Stimulated activated CD8-positive, alpha-beta memory T cell treated with anti-CD3 and anti-CD28 coated beads, Interleukin-2, amount 100 ng/mL, for 1 hour (primary cell): Measurements from ENCODE around the gene FOXP1.
A peak's percentile ranks its signal among the peaks of the same experiment; 100 is the strongest.

ENCODE experiments used
- DNase-seq, 2 donors: peaks; one replicate each; pipeline ENCODE4 v3.0.0-alpha.2; 2020; ENCODE audit warnings: low read depth in 2 of 2

FOXP1 gene

DNA sequence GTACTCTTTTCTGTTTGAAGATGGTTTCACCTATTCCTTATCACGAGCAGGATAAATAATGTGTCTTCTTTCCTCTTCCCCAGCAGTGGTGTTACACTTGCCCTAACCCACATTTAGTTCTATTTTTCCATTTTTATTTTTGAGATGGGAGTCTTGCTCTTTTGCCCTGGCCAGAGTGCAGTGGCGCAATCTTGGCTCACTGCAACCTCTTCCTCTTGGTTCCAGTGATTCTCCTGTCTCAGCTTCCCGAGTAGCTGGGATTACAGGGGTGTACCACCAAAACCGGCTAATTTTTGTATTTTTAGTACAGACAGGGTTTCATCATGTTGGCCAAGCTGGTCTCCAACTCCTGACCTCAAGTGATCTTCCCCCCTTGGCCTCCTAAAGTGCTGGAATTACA lies 372.4 kb downstream of the FOXP1 start:
- no peak for DNase-seq

DNA sequence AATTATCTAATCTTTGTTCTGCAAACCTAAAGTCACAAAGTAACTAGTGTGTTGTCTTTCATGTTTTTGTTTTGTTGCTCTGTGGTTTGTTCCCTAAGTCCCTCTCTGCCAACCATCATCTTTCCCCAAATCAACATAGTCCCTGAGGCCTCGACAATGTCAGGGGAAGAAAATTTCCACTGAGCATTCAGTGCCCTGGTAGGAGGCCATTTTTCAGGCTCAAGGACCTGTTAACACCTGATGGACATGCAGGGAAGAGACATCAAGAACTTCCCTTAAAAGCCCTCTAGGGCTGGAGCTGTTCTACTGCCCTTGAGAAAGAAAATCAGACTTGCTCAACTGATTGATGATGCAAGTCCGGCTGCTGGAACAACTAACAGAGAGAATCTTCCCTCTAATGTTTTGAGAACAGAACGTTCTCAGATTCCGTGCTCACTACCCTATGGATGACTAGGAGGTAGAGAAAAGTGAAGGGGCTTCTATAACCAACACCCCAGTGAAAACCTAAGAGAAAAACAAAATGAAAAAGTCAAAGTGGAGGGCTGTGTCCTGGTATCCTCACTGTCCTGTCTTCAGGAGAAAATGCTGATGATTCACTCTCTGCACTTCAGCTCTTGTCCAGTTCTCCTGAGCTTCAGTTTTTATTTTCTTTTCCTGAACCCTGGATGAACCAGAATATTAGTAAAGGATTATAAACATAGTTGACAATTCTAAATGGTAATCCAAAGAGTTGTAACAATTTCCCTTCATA lies 373.1 kb downstream of the FOXP1 start:
- no peak for DNase-seq

DNA sequence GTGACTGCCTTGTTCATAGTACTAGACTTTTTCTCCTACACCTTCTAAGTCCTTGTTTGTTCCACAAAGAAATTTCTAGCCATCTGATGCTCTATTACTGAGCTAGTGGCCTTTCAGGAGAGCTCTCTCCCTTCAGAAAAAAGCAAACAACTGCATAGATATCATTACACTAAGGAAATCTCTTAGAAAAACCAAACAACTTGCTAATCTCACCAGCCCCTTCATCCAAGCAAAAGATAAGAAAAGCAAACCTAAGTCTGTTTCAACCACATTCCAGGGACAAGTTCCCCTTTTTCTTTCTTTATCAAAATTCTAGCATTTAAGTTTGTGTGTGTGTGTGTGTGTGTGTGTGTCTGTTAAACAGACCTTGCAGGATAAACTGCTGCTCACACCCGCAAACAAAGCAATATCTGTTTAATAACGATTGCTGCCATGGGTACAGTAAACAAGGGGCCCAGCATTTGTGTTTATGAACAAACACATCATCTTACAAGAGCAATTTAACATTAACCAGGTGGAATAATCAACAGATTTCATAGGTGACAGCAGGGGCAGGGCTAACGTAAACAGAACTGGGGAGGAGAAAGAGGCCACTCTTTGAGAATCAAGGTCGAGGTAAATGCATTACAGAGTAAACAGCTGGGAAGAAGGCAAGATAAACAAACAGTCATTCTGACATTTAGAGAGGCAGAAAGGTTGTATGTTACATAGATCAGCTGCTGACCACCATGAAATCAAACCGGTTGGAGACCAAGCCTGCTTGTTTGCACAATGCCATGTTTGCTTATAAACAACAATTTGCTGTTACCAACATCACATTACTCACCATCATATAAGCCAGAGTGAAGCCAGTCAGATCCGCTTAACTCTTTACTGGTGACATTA lies 375.1 kb downstream of the FOXP1 start:
- no peak for DNase-seq

- DNase-seq = no peak
Measured at GRCh38 chr3:71207632-71208031, 375.9 kb downstream of the FOXP1 start.

GRCh38 chr3:71206305-71207165 lies 377.0 kb downstream of the FOXP1 start:
- no peak for DNase-seq

DNA sequence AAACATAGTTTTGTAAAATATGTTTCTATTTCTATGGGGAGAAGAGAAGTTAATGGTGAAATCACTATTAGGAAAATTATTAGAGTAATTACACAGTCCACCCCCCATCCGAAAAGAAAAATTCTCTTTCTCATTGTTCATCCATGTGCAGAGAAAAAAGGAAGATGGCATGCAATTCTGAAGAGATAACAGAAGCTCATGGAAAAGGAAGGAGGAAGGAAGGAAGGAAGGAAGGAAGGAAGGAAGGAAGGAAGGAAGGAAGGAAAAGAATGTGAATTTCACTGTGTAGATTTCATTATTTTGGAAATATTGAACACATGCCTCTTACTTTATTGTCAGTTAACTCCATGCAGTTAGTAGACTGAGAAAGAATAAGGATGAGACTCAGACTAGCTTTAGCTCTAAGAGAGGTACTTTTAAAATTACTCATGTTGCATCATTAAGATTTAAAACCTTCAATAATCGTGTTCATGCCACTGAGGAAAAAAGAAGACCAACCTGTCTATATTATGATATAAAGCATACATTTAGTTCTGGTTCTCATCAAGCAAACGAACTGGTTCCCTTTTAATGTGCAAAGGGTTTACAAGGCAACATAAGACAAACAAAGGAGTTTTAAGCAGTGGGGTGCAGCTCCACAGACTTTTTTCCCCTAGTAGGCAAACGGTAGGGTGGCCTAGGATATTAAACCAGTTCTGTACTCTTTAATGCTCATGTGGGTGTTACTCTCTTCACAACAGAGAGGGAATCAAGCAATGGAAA lies 379.6 kb downstream of the FOXP1 start:
- DNase-seq = no peak

- DNase-seq = no peak
Measured at GRCh38 chr3:71202848-71203533, 380.5 kb downstream of the FOXP1 start.

DNA sequence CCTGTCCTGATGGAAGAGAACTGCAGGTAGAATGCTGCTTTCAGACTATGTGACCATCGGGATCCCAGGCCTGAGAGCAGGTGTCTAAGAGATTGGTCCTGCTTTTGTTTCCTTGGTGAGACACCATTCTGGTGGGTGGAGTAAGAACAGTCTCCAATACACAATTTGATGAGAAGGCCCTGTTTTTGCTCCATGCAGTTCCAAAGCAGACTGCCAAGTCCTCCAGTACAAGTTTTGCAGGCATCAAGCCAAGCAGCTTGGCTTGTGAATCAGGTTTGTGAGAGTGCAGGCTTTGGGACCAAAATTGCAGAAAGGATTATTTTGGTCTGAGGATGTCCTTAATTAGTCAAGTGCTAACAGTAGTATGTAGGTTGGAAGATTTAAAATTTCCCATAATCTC lies 381.6 kb downstream of the FOXP1 start:
- no peak for DNase-seq

- DNase-seq = no peak
Measured at GRCh38 chr3:71197841-71198565, 385.5 kb downstream of the FOXP1 start.

DNA sequence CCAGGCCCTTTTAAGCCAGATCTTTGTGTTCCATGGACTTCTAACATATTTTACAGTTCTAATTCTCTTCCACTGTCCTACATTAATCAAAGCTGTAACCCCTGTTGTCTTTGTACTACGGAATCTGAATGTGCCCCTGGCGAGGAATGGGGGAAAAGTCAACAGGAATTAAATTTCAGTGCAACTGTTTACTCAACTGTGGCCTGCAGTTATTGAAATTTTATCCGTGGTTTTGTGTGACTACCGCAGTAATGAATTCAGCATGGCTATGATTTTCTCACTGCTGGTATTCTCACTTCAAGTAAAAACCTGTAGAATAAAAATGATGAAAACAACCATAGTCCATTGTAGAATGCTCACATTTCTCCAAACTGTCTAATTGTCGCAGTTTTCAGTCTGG lies 388.0 kb downstream of the FOXP1 start:
- no peak for DNase-seq

DNA sequence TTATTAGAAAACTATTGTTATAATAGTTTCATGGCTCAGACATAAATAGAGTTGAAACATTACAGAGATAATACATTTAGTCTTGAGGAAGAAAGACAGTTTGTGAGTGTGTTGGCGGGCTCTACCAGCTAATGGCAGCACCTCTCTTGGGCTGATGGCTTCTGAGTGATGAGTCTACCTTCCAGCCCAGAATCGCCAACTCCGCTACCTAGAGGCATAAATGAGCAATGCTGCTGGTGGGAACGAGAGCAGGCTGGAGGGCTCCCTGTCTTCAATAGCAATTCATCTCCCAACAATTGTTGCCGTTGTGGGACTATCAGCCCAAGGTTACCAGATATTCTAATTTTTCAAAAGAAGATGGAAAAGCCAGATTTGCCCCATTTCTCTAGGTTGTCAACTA lies 388.7 kb downstream of the FOXP1 start:
- no peak for DNase-seq

DNA sequence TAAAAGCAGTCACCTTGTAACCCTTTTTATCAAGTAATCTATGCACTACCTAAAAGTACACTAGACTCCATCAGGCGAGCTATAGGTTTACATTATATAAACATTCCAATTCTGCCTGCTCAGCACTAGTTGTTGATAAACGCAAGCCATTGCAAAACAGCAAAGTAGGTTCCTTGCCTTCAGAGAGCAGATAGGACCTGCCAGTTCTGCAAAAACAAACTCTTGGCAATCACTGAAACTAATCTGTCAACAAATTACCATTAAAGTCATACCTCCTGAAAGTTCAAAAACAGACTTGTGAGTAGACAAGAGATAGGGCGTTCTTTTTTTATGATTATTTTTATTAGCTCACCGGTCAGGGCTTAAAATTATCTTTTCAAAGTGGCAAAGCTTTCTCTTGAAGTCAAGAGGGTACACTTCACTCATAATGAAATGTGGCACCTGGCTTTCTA lies 392.5 kb downstream of the FOXP1 start:
- DNase-seq = no peak

DNA sequence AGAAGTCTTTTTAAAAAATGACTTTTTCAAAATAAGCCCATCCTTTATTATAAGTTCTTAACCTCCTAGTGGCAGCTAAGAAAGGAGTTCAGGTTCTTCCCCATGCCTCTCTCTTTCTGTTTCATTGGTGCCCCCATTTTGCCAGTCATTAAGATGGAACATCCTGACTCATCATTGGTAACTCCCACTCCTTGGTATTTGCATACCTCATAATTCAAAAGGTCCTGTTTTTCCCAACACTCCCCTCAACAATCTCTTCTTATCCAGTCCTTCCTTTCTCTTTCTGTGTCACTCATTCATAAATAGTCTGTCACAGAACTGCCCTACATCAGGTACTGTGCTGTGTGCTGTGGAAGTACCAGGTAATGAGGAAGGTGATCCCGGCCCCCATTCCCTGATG lies 394.0 kb downstream of the FOXP1 start:
- DNase-seq = no peak

GRCh38 chr3:71187715-71188114 lies 395.8 kb downstream of the FOXP1 start:
- no peak for DNase-seq

DNA sequence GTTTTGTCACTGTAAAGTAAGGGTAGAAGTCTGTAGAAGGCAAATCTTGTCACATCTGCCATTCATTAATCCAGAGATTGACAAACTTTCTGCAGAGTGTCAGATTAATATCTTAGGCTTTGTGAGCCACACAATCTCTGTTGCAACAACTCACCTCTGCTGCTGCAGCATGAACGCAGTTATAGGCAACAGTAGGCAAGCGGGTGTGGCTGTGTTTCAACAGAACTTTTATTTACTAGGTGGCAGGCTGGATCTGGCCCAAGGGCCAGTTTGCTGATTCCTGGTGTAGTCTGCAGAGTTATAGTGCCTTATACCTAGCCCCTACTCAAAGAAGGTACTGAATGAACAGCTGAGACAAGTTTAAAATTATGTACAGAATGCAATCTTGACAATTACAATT lies 396.7 kb downstream of the FOXP1 start:
- no peak for DNase-seq

GRCh38 chr3:71185733-71186455 lies 397.6 kb downstream of the FOXP1 start:
- DNase-seq = peak in 1 of 2 donors; percentile 16

GRCh38 chr3:71184252-71184651 lies 399.3 kb downstream of the FOXP1 start:
- DNase-seq = no peak

GRCh38 chr3:71183549-71183948 lies 400.0 kb downstream of the FOXP1 start:
- DNase-seq = no peak

GRCh38 chr3:71180524-71180923 lies 403.0 kb downstream of the FOXP1 start:
- DNase-seq = no peak
